HepG2 (cell line): ENCODE results near the gene SH2B2. TPM values are rescaled to one million over a fixed set of nuclear protein-coding genes. Genes with fewer than 3 reads are reported as not detected.

Source experiments
- ATF2 ChIP-seq: sonication (generic); formaldehyde crosslinking; IDR thresholded peaks from 2 replicates; pipeline ENCODE4 v1.4.0; 2020; ENCODE audit warnings: missing genetic modification reagents
- ATF6 ChIP-seq: sonication (generic); formaldehyde crosslinking; conservative IDR thresholded peaks from 2 replicates; pipeline ENCODE4 v1.4.0; 2020; ENCODE audit warnings: missing genetic modification reagents
- BCLAF1 ChIP-seq: fragments of 450-650 bp; IDR thresholded peaks from 2 replicates; pipeline ENCODE4 v1.6.1; 2017; ENCODE audit warnings: mild to moderate bottlenecking
- GLMP ChIP-seq: sonication (generic); formaldehyde crosslinking; IDR thresholded peaks from 2 replicates; pipeline ENCODE4 v1.9.0; 2021; ENCODE audit warnings: missing genetic modification reagents, mild to moderate bottlenecking, borderline replicate concordance
- HDAC1 ChIP-seq: sonication (generic); formaldehyde crosslinking; IDR thresholded peaks from 2 replicates; pipeline ENCODE4 v1.5.1; 2020; ENCODE audit warnings: mild to moderate bottlenecking, missing genetic modification reagents
- MAZ ChIP-seq, 2 experiments: sonication (generic) in 1 of 2; formaldehyde crosslinking in 1 of 2; IDR thresholded peaks; 2 replicates each; pipeline versions ENCODE4 v1.5.0 to v1.6.1; 2012 to 2020; ENCODE audit warnings: low read depth in 2 of 2, mild to moderate bottlenecking in 2 of 2, borderline replicate concordance in 1 of 2, improper control_type of control experiment in 1 of 2, low read length in 1 of 2, missing genetic modification reagents in 1 of 2, moderate library complexity in 1 of 2
- MLXIP ChIP-seq: sonication (generic); formaldehyde crosslinking; IDR thresholded peaks from 2 replicates; pipeline ENCODE4 v1.9.0; 2021; ENCODE audit warnings: missing genetic modification reagents, borderline replicate concordance
- MYPOP ChIP-seq: sonication (generic); formaldehyde crosslinking; IDR thresholded peaks from 2 replicates; pipeline ENCODE4 v1.8.1; 2023; ENCODE audit warnings: mild to moderate bottlenecking, moderate library complexity, missing genetic modification reagents
- SOX6 ChIP-seq, 2 experiments: fragments of 450-650 bp in 1 of 2; sonication (generic) in 1 of 2; formaldehyde crosslinking in 1 of 2; IDR thresholded peaks; 2 replicates each; pipeline versions ENCODE4 v1.4.0 to v1.6.1; 2017 to 2020; ENCODE audit warnings: antibody characterized with exemption in 1 of 2, mild to moderate bottlenecking in 1 of 2, missing genetic modification reagents in 1 of 2
- TEAD3 ChIP-seq: optimal IDR thresholded peaks from 2 replicates; pipeline ENCODE3; 2016; ENCODE audit warnings: borderline replicate concordance
- ZNF382 ChIP-seq: sonication (generic); formaldehyde crosslinking; IDR thresholded peaks from 2 replicates; pipeline ENCODE4 v1.5.0; 2020; ENCODE audit warnings: missing genetic modification reagents, mild to moderate bottlenecking, borderline replicate concordance
- ZNF652 ChIP-seq: IDR thresholded peaks from 2 replicates; pipeline ENCODE4 v1.6.1; 2016; ENCODE audit warnings: low read depth, borderline replicate concordance
- ZNF660 ChIP-seq: sonication (generic); formaldehyde crosslinking; IDR thresholded peaks from 2 replicates; pipeline ENCODE4 v1.5.1; 2020; ENCODE audit warnings: mild to moderate bottlenecking, low read depth, missing genetic modification reagents, borderline replicate concordance
- polyA plus RNA-seq, 8 experiments: library from polyadenylated mRNA; depleted of rRNA in 3 of 8; stranded (reverse) in 7 of 8; unstranded in 1 of 8; fragments of >200 nt; fragmentation: Illumina TruSeq in 4 of 8; extraction: Trizol in 4 of 8; gene quantifications; 2 replicates each; pipeline versions ENCODE4 v1.2.1 to v1.2.3, GENCODE V29; 2011 to 2016; ENCODE audit warnings: low read depth in 4 of 8, missing spikeins in 1 of 8, mixed read lengths in 1 of 8; ENCODE audit not compliant: insufficient read depth in 1 of 8
- total RNA-seq, 5 experiments: library from RNA; depleted of rRNA; stranded (reverse); fragments of >200 nt; fragmentation: Illumina TruSeq; extraction: Trizol; gene quantifications; 2 replicates each; pipeline ENCODE4 v1.2.3, GENCODE V29; 2016; ENCODE audit warnings: low read depth in 1 of 5

SH2B2 gene
- total and polyA plus RNA-seq, 2 of the 13 experiments (the other 11 are each of a cell fraction or from before 2014, with no cell fraction given) = 0.46 to 1.3 TPM

- TF ChIP-seq GLMP (CRISPR knock-in tag) = no peak
- no peak for TF ChIP-seq ZNF660 (CRISPR knock-in tag)
- peak; percentile 82 for TF ChIP-seq HDAC1 (CRISPR knock-in tag)
- 0 out of 2 replicates have a peak, but pooled peaks have one; percentile 40 for TF ChIP-seq ATF2 (CRISPR knock-in tag)
- no peak for TF ChIP-seq ATF6 (CRISPR knock-in tag)
- no peak for TF ChIP-seq MYPOP (CRISPR knock-in tag)
- TF ChIP-seq MLXIP = no peak
- TF ChIP-seq SOX6 (IDR thresholded peaks at IDR 0.05) = no peak
- TF ChIP-seq SOX6 (CRISPR knock-in tag; IDR thresholded peaks at IDR 0.05) = peak; percentile 81
- peak; percentile 82 for TF ChIP-seq TEAD3 (CRISPR knock-in tag)
- TF ChIP-seq ZNF382 (CRISPR knock-in tag) = no peak
- no peak for TF ChIP-seq BCLAF1
- TF ChIP-seq MAZ (IDR thresholded peaks at IDR 0.05; ENCODE audit: borderline replicate concordance, low read depth, low read length) = no peak
- no peak; the same call in 1 of the 2 replicates for TF ChIP-seq MAZ (CRISPR knock-in tag; IDR thresholded peaks at IDR 0.05; ENCODE audit: low read depth)
- no peak for TF ChIP-seq ZNF652 (CRISPR knock-in tag)
Observed at GRCh38 chr7:102273749-102274712, 12.6 kb upstream of the SH2B2 start (continued).
